NB4 (cell line): Measurements from ENCODE around the gene GRHL1.

Experiments used
- CTCF ChIP-seq: IDR thresholded peaks from one replicate; pipeline ENCODE4 v1.5.1; 2012; ENCODE audit warnings: low read depth, low read length
- MAX ChIP-seq: IDR thresholded peaks from 2 replicates; pipeline ENCODE4 v1.6.1; 2011; ENCODE audit warnings: low read depth, low read length
- POLR2A ChIP-seq: IDR thresholded peaks from 2 replicates; pipeline ENCODE4 v1.6.1; 2011; ENCODE audit warnings: mild to moderate bottlenecking; ENCODE audit not compliant: insufficient read length; ENCODE audit errors: extremely low read depth

- no peak for TF ChIP-seq CTCF
- no peak for TF ChIP-seq POLR2A
- no peak for TF ChIP-seq MAX
These were observed 55.9 kb downstream of the GRHL1 start for GRCh38 chr2:10007435-10007834.
